ENCODE measurements around the gene PROSER2.

DNA sequence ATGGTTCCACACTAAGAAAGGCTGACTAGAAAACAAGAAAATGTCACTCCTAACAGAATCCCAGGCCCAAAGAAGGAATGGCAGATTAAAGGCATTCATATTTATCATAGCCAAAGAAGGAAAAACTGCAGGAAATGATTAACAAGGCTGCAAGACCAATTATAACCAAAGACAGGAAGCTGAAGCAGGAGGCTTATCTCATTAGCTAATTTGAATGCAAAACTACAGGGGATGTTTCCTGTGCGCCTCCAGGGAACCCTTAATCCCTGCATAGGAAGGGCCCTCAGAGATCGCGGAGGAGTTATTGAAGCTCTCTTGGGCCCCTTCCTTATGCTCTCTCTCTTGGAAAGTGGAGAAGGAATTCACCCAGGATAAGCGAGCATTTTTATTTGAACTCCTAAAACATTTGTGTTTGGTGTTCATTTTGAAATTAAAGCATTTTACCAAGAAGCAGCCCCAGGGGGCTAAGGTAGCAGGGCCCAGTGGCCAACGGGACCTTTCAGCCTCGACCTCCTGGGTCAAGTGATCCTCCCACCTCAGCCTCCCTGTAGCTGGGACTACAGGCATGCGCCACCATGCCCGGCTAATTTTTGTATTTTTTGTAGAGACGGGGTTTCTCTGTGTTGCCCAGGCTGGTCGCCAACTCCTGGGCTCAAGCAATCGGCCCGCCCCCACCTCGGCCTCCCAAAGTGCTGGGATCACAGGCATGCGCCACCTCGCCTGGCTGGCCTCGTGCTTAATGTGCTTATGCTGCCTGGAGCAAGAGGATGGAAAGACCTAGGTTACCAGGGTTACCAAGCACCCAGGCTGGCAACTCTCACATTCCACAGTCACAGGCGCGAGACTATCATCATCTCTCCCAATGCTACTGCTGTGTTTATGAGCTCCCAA lies 24.1 kb upstream of the PROSER2 start:
- TF ChIP-seq ZNF274 (IDR thresholded peaks at IDR 0.05; ENCODE audit: low read depth, low read length) (no peak), YY1 (IDR thresholded peaks at IDR 0.05; ENCODE audit: insufficient read depth, insufficient read length) (no peak), SUZ12 (IDR thresholded peaks at IDR 0.05; ENCODE audit: extremely low read depth, insufficient read depth, insufficient read length) (no peak)
